Mucosa of descending colon (tissue), 3 donors: Measurements from ENCODE around the gene EHD1. TPM values are rescaled to one million over a fixed set of nuclear protein-coding genes. Genes with fewer than 3 reads are reported as not detected.

Experiments
- ATAC-seq: fragments of 200-7000 bp; cut with Tn5 transposase; one replicate; pipeline ENCODE4 v1.9.1; 2020; ENCODE audit warnings: mild to moderate bottlenecking, moderate library complexity
- DNase-seq, 3 donors: peaks; one replicate each; pipeline ENCODE4 v3.0.0-alpha.2; 2020
- H3K36me3 ChIP-seq: fragments of 200-600 bp; one replicate; pipeline ENCODE4 v1.8.0; 2021; ENCODE audit warnings: low read depth, mild to moderate bottlenecking
- H3K4me1 ChIP-seq: fragments of 200-600 bp; one replicate; pipeline ENCODE4 v1.8.0; 2021; ENCODE audit warnings: low read depth, mild to moderate bottlenecking
- H3K4me3 ChIP-seq: fragments of 200-600 bp; one replicate; pipeline ENCODE4 v1.8.0; 2021; ENCODE audit warnings: mild to moderate bottlenecking
- H3K9me3 ChIP-seq: fragments of 200-600 bp; one replicate; pipeline ENCODE4 v1.8.0; 2021; ENCODE audit warnings: mild to moderate bottlenecking
- CTCF ChIP-seq: fragments of 200-600 bp; IDR thresholded peaks from one replicate; pipeline ENCODE4 v1.8.0; 2022; ENCODE audit warnings: antibody characterized with exemption, mild to moderate bottlenecking
- intact Hi-C, 2 donors: fragments of 100-400 bp; cut with DNase I in 1 of 2; cut with micrococcal nuclease in 1 of 2; formaldehyde crosslinking; loops; one replicate each; pipeline versions ENCODE4 v1.11.0 to v1.11.1; 2022; cut with DNase I, micrococcal nuclease
- total RNA-seq, 3 donors: library from RNA; stranded (reverse); fragmentation: NEBNext Ultra II Directional in 2 of 3; extraction: Animal tissue kit (Norgen Biotek cat#: 25700) in 2 of 3; gene quantifications; one replicate each; pipeline versions ENCODE4 v1.2.1 to v1.2.4, GENCODE V29; 2021 to 2023
- donor health status: DM: no; HTN: no; CAD: no; lungs with moderate emphysema.
- donor health status: DM: no; HTN: no; CAD: no.
- donor health status: DM: no; HTN: yes; CAD: no.

EHD1 gene
- total RNA-seq, 3 donors from 2014 or later: 58.3 to 85.9 (median 81.5) TPM

GRCh38 chr11:64918017-64918416 is 39.6 kb upstream of the EHD1 start:
- Histone ChIP-seq H3K4me3 (no peak overlapping the region), H3K9me3 (no peaks in the 10 kb centered on the region), H3K4me1 (peaks cover 22% of the 10 kb centered on the region), H3K36me3 (peaks cover 9% of the 10 kb centered on the region)
- TF ChIP-seq CTCF: no peak
- intact Hi-C loops: no loop called here
- no peak for DNase-seq
- no peak for ATAC-seq

- H3K4me3 ChIP-seq: peak overlapping the region; percentile 74
- TF ChIP-seq CTCF: no peak
- peaks cover 22% of the 10 kb centered on the region for H3K4me1 ChIP-seq
- no peak for DNase-seq
- intact Hi-C loops: no loop called here
- peaks cover 13% of the 10 kb centered on the region for H3K36me3 ChIP-seq
- ATAC-seq: no peak
- H3K9me3 ChIP-seq: no peaks in the 10 kb centered on the region
Measured at GRCh38 chr11:64917663-64917995, 39.2 kb upstream of the EHD1 start.

- TF ChIP-seq CTCF: no peak
- Histone ChIP-seq H3K36me3 (peaks cover 13% of the 10 kb centered on the region), H3K4me1 (peaks cover 22% of the 10 kb centered on the region), H3K9me3 (no peaks in the 10 kb centered on the region), H3K4me3 (peak within 1 kb of the TSS; percentile 74)
- ATAC-seq: peak; percentile 97
- DNase-seq: peak; percentile 99 to 100 (median 99)
- intact Hi-C loops: no loop called here
Measured at GRCh38 chr11:64916775-64917662, 38.6 kb upstream of the EHD1 start, which contains the start of gene ATG2A. TSS of gene ATG2A (minus strand) at chr11:64917209. CDS start at chr11:64917135, 74 bp downstream.

- peak; percentile 58 to 84 (median 67) for DNase-seq
- intact Hi-C loops: no loop called here
Measured at GRCh38 chr11:64916040-64916774, 37.8 kb upstream of the EHD1 start.

GRCh38 chr11:64915376-64915887 is 37.0 kb upstream of the EHD1 start:
- H3K4me1 ChIP-seq: peaks cover 22% of the 10 kb centered on the region
- TF ChIP-seq CTCF: no peak
- intact Hi-C loops: no loop called here
- H3K4me3 ChIP-seq: no peak overlapping the region
- DNase-seq (no peak), ATAC-seq (no peak)
- peaks cover 17% of the 10 kb centered on the region for H3K36me3 ChIP-seq
- no peaks in the 10 kb centered on the region for H3K9me3 ChIP-seq

More at GRCh38 chr11:64916040-64916774, 37.8 kb upstream of the EHD1 start:
- Histone ChIP-seq H3K4me1 (peaks cover 22% of the 10 kb centered on the region), H3K9me3 (no peaks in the 10 kb centered on the region), H3K36me3 (peaks cover 13% of the 10 kb centered on the region), H3K4me3 (peak overlapping the region; percentile 74)
- no peak for TF ChIP-seq CTCF
- ATAC-seq: peak; percentile 28
